Common myeloid progenitor, CD34-positive (primary cell): ENCODE measurements around the gene PTMA.

ENCODE experiments used
- CTCF ChIA-PET: fragments of 350-600 bp; sonication (Branson Sonifier 250); formaldehyde crosslinking; loops from one replicate; lab custom pipeline; 2021; ENCODE audit warnings: antibody characterized with exemption; lab: Charles Lee
- POLR2A ChIA-PET: fragments of 350-600 bp; sonication (Branson Sonifier 250); formaldehyde crosslinking; loops from one replicate; lab custom pipeline; 2021; ENCODE audit warnings: antibody characterized with exemption; lab: Charles Lee
- DNase-seq, 3 donors: peaks; one replicate each; pipeline versions ENCODE4 v3.0.0 to v3.0.0-alpha.2; 2013
- H3K27ac ChIP-seq, 2 experiments: 1 replicate in 1 of 2; 2 replicates in 1 of 2; pipeline ENCODE4 v1.7.0; 2013; ENCODE audit warnings: inconsistent platforms in 2 of 2, low read length in 2 of 2, mild to moderate bottlenecking in 2 of 2, low read depth in 1 of 2, moderate library complexity in 1 of 2; ENCODE audit not compliant: severe bottlenecking in 2 of 2, insufficient read depth in 1 of 2, poor library complexity in 1 of 2
- H3K27me3 ChIP-seq, 5 experiments: replicated peaks in 2 of 5; 1 replicate in 3 of 5; 2 replicates in 2 of 5; pipeline versions ENCODE4 v1.6.1 to v1.7.0; 2013; ENCODE audit warnings: low read length in 4 of 5, mild to moderate bottlenecking in 2 of 5, moderate library complexity in 2 of 5, inconsistent platforms in 1 of 5; ENCODE audit not compliant: insufficient read depth in 5 of 5, control insufficient read depth in 4 of 5
- H3K36me3 ChIP-seq, 4 experiments: 1 replicate in 2 of 4; 2 replicates in 2 of 4; pipeline versions ENCODE4 v1.6.1 to v1.7.0; 2013; ENCODE audit warnings: low read length in 3 of 4, control low read depth in 1 of 4, mild to moderate bottlenecking in 1 of 4; ENCODE audit not compliant: control insufficient read depth in 4 of 4, insufficient read depth in 4 of 4
- H3K4me1 ChIP-seq, 4 experiments: 1 replicate in 3 of 4; 2 replicates in 1 of 4; pipeline versions ENCODE4 v1.6.1 to v1.7.1; 2013; ENCODE audit warnings: low read length in 3 of 4, mild to moderate bottlenecking in 3 of 4, control low read depth in 1 of 4, inconsistent platforms in 1 of 4, moderate library complexity in 1 of 4; ENCODE audit not compliant: control insufficient read depth in 4 of 4, insufficient read depth in 4 of 4; ENCODE audit errors: control extremely low read depth in 1 of 4
- H3K4me3 ChIP-seq, 7 experiments: 1 replicate in 4 of 7; 2 replicates in 3 of 7; pipeline versions ENCODE4 v1.5.1 to v1.7.0; 2013; ENCODE audit warnings: mild to moderate bottlenecking in 7 of 7, low read length in 6 of 7, moderate library complexity in 6 of 7, inconsistent platforms in 2 of 7, low read depth in 2 of 7, control low read depth in 1 of 7; ENCODE audit not compliant: insufficient read depth in 4 of 7, control insufficient read depth in 1 of 7; ENCODE audit errors: extremely low read depth in 1 of 7
- H3K9me3 ChIP-seq, 5 experiments: 1 replicate in 4 of 5; 2 replicates in 1 of 5; pipeline versions ENCODE4 v1.6.1 to v1.7.1; 2013; ENCODE audit warnings: low read length in 4 of 5, mild to moderate bottlenecking in 2 of 5, inconsistent platforms in 1 of 5, low read depth in 1 of 5, moderate library complexity in 1 of 5; ENCODE audit not compliant: control insufficient read depth in 4 of 5, insufficient read depth in 2 of 5; ENCODE audit errors: control extremely low read depth in 1 of 5
- WGBS: methylation state at CpG from one replicate; pipeline ENCODE4 v1.1.5; 2013; ENCODE audit not compliant: insufficient coverage; 5-methylcytosine and 5-hydroxymethylcytosine counted together

Gene PTMA

GRCh38 chr2:231687133-231687852, 21.0 kb upstream of the PTMA start:
- Histone ChIP-seq H3K4me3 (peak overlapping the region in 6 of 7 experiments; percentile 33 to 70 (median 48)), H3K4me1 (peaks cover 0 to 34% (median 24%) of the 10 kb centered on the region in 4 experiments), H3K9me3 (no peaks in the 10 kb centered on the region), H3K27me3 (no peaks in the 10 kb centered on the region), H3K36me3 (no peaks in the 10 kb centered on the region), H3K27ac (no peak overlapping the region)
- POLR2A ChIA-PET = interaction anchor here (0.5 to 1.1 kb wide), 3 partner anchors 11 to 23 kb away, joined by 3 to 6 read pairs (median 6); partner anchors contain the start of gene PTMA
- DNase-seq = peak; percentile 79 to 88 (median 87)
- CTCF ChIA-PET = interaction anchor here (0.6 to 20.4 kb wide), 8 partner anchors 8 to 86 kb away, joined by 3 to 417 read pairs (median 32); partner anchors contain the start of gene PTMA
- WGBS = 15% methylated on average over 11 of the region's 14 CpGs

- Histone ChIP-seq H3K4me1 (peaks cover 0 to 31% (median 19%) of the 10 kb centered on the region in 4 experiments), H3K4me3 (peak overlapping the region in 1 of 7 experiments; percentile 70), H3K27me3 (no peaks in the 10 kb centered on the region), H3K27ac (no peak overlapping the region), H3K9me3 (no peaks in the 10 kb centered on the region), H3K36me3 (no peaks in the 10 kb centered on the region)
- no peak for DNase-seq
- WGBS = 96% methylated on average over 4 of the region's 4 CpGs
- ChIA-PET POLR2A (interaction anchor here (0.9 kb wide), 1 partner anchor 22 kb away, joined by 6 read pairs; no protein-coding TSS in a partner anchor), CTCF (interaction anchor here (0.6 to 20.4 kb wide), 5 partner anchors 13 to 37 kb away, joined by 3 to 417 read pairs (median 107); partner anchors contain the start of gene PTMA)
These were observed 20.4 kb upstream of the PTMA start for GRCh38 chr2:231687961-231688360.

- H3K9me3 ChIP-seq = no peaks in the 10 kb centered on the region
- ChIA-PET CTCF (interaction anchor here (1.2 to 20.4 kb wide), 5 partner anchors 14 to 77 kb away, joined by 3 to 417 read pairs (median 107); partner anchors contain the start of gene PTMA), POLR2A (no interaction called here)
- H3K4me3 ChIP-seq = no peak overlapping the region
- no peaks in the 10 kb centered on the region for H3K36me3 ChIP-seq
- H3K4me1 ChIP-seq = peaks cover 0 to 36% (median 17%) of the 10 kb centered on the region in 4 experiments
- WGBS = 96% methylated on average over 9 of the region's 17 CpGs
- no peak overlapping the region for H3K27ac ChIP-seq
- no peak for DNase-seq
- no peaks in the 10 kb centered on the region for H3K27me3 ChIP-seq
These were observed 19.6 kb upstream of the PTMA start for GRCh38 chr2:231688719-231689118.

GRCh38 chr2:231689124-231689893, 19.0 kb upstream of the PTMA start:
- H3K27ac ChIP-seq = no peak overlapping the region
- no peak for DNase-seq
- peaks cover 0 to 36% (median 17%) of the 10 kb centered on the region in 4 experiments for H3K4me1 ChIP-seq
- ChIA-PET POLR2A (interaction anchor here (0.6 to 0.9 kb wide), 2 partner anchors 17 to 19 kb away, joined by 3 read pairs; partner anchors contain the start of gene PTMA), CTCF (interaction anchor here (0.8 to 20.4 kb wide), 5 partner anchors 15 to 77 kb away, joined by 3 to 417 read pairs (median 107); partner anchors contain the start of gene PTMA)
- no peaks in the 10 kb centered on the region for H3K27me3 ChIP-seq
- no peaks in the 10 kb centered on the region for H3K36me3 ChIP-seq
- 89% methylated on average over 12 of the region's 15 CpGs for WGBS
- no peak overlapping the region for H3K4me3 ChIP-seq
- H3K9me3 ChIP-seq = no peaks in the 10 kb centered on the region

- WGBS = 89% methylated on average over 9 of the region's 9 CpGs
- POLR2A ChIA-PET = no interaction called here
These were observed 17.0 kb upstream of the PTMA start for GRCh38 chr2:231691251-231691772.

GRCh38 chr2:231692847-231693246, 15.5 kb upstream of the PTMA start:
- Histone ChIP-seq H3K27ac (no peak overlapping the region), H3K27me3 (no peaks in the 10 kb centered on the region), H3K4me3 (no peak overlapping the region), H3K36me3 (no peaks in the 10 kb centered on the region), H3K4me1 (peaks cover 0 to 11% (median 6%) of the 10 kb centered on the region in 4 experiments), H3K9me3 (no peaks in the 10 kb centered on the region)
- CTCF ChIA-PET = interaction anchor here (1.1 to 14.7 kb wide), 5 partner anchors 9 to 21 kb away, joined by 6 to 191 read pairs (median 10); partner anchors contain the start of gene PTMA
- DNase-seq = no peak
- 94% methylated on average over 11 of the region's 13 CpGs for WGBS
- POLR2A ChIA-PET = no interaction called here

More at GRCh38 chr2:231691251-231691772, 17.0 kb upstream of the PTMA start:
- no peaks in the 10 kb centered on the region for H3K27me3 ChIP-seq
- H3K4me1 ChIP-seq = peaks cover 0 to 26% (median 17%) of the 10 kb centered on the region in 4 experiments
- H3K4me3 ChIP-seq = no peak overlapping the region
- CTCF ChIA-PET = interaction anchor here (0.6 to 14.7 kb wide), 6 partner anchors 9 to 80 kb away, joined by 3 to 191 read pairs (median 6); partner anchors contain the start of gene PTMA
- H3K36me3 ChIP-seq = no peaks in the 10 kb centered on the region
- no peak overlapping the region for H3K27ac ChIP-seq
- no peaks in the 10 kb centered on the region for H3K9me3 ChIP-seq
- DNase-seq = no peak
